Tibial nerve (tissue), 4 donors: ENCODE data around the gene FAM135A. TPM values are rescaled to one million over a fixed set of nuclear protein-coding genes. Genes with fewer than 3 reads are reported as not detected.

Experiments
- DNase-seq, 2 donors: peaks; one replicate each; pipeline ENCODE4 v3.0.0-alpha.2; 2019; ENCODE audit warnings: low spot score in 2 of 2
- H3K27ac ChIP-seq, 4 donors: fragments of 200-600 bp; sonication (generic) in 3 of 4; one replicate each; pipeline ENCODE4 v1.5.1; 2017 to 2019; ENCODE audit warnings: mild to moderate bottlenecking in 1 of 4
- H3K27me3 ChIP-seq, 2 donors: fragments of 200-600 bp; sonication (generic) in 1 of 2; one replicate each; pipeline versions ENCODE4 v1.5.1 to v1.6.0; 2017 to 2019
- H3K36me3 ChIP-seq, 3 donors: fragments of 200-600 bp; sonication (generic); one replicate each; pipeline ENCODE4 v1.5.1; 2018 to 2019
- H3K4me1 ChIP-seq, 4 donors: fragments of 200-600 bp; sonication (generic) in 3 of 4; one replicate each; pipeline ENCODE4 v1.5.1; 2017 to 2019
- H3K4me3 ChIP-seq, 4 donors: fragments of 200-600 bp; sonication (generic) in 3 of 4; one replicate each; pipeline ENCODE4 v1.5.1; 2017 to 2019; ENCODE audit warnings: mild to moderate bottlenecking in 1 of 4, moderate library complexity in 1 of 4
- H3K9me3 ChIP-seq, 4 donors: fragments of 200-600 bp; sonication (generic) in 3 of 4; one replicate each; pipeline ENCODE4 v1.5.1; 2017 to 2019
- EP300 ChIP-seq, 2 donors: sonication (generic); formaldehyde crosslinking; IDR thresholded peaks; one replicate each; pipeline ENCODE4 v1.6.1; 2017; ENCODE audit warnings: antibody characterized with exemption in 2 of 2, mild to moderate bottlenecking in 1 of 2
- POLR2A ChIP-seq, 2 donors: fragments of 450-650 bp; IDR thresholded peaks; one replicate each; pipeline ENCODE4 v1.6.1; 2017; ENCODE audit warnings: antibody characterized with exemption in 2 of 2, mild to moderate bottlenecking in 2 of 2, moderate library complexity in 2 of 2
- WGBS, 2 donors: methylation state at CpG; one replicate each; pipeline ENCODE4 v1.1.5; 2018; 5-methylcytosine and 5-hydroxymethylcytosine counted together
- total RNA-seq, 4 donors: library from RNA; depleted of rRNA; stranded (reverse); fragments of >200 nt; gene quantifications; one replicate each; pipeline ENCODE4 v1.1.0, GENCODE V29; 2016
- TF ChIP-seq, protein P1 (sequence below), 5 experiments: fragments of 200-600 bp in 3 of 5; fragments of 450-650 bp in 2 of 5; sonication (generic) in 3 of 5; IDR thresholded peaks; one replicate each; pipeline ENCODE4 v1.5.1; 2016 to 2019; ENCODE audit warnings: antibody characterized with exemption in 5 of 5, mild to moderate bottlenecking in 3 of 5, moderate library complexity in 2 of 5

FAM135A gene
- total RNA-seq, 4 donors from 2014 or later: 23.7 to 30.8 (median 27.3) TPM

DNA sequence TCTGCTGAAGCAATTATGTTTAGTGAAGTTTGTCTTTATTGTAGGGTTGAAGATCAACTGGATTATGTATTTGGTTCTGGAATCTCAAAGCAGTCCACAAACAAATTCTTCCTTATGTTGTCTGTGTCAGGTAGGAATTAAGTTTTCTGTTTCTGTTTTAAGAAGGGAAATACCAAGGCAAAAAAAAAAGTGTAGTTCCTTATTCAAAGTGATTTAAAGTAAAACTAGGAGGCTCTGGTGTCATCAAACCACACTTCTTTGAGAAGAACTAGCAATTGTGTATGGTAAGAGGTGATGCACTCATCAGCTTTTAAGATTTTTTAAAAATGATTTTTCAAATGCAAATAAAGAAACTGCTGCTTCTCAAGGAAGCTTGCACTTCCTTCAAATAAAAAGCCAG lies 1.9 kb downstream of the FAM135A start:
- TF ChIP-seq, protein P1, sequence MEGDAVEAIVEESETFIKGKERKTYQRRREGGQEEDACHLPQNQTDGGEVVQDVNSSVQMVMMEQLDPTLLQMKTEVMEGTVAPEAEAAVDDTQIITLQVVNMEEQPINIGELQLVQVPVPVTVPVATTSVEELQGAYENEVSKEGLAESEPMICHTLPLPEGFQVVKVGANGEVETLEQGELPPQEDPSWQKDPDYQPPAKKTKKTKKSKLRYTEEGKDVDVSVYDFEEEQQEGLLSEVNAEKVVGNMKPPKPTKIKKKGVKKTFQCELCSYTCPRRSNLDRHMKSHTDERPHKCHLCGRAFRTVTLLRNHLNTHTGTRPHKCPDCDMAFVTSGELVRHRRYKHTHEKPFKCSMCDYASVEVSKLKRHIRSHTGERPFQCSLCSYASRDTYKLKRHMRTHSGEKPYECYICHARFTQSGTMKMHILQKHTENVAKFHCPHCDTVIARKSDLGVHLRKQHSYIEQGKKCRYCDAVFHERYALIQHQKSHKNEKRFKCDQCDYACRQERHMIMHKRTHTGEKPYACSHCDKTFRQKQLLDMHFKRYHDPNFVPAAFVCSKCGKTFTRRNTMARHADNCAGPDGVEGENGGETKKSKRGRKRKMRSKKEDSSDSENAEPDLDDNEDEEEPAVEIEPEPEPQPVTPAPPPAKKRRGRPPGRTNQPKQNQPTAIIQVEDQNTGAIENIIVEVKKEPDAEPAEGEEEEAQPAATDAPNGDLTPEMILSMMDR (IDR thresholded peaks at IDR 0.05): no peak
- TF ChIP-seq EP300 (IDR thresholded peaks at IDR 0.05) (no peak), POLR2A (IDR thresholded peaks at IDR 0.05) (no peak)
- peaks cover 0 to 28% (median 8%) of the 10 kb centered on the region in 4 donors for H3K4me1 ChIP-seq
- peaks cover 0 to 30% (median 0%) of the 10 kb centered on the region in 3 donors for H3K36me3 ChIP-seq
- no peaks in the 10 kb centered on the region for H3K9me3 ChIP-seq
- no peaks in the 10 kb centered on the region for H3K27me3 ChIP-seq
- no peak for DNase-seq
- no peak overlapping the region for H3K27ac ChIP-seq
- H3K4me3 ChIP-seq: peak overlapping the region in 1 of 4 donors; percentile 6

DNA sequence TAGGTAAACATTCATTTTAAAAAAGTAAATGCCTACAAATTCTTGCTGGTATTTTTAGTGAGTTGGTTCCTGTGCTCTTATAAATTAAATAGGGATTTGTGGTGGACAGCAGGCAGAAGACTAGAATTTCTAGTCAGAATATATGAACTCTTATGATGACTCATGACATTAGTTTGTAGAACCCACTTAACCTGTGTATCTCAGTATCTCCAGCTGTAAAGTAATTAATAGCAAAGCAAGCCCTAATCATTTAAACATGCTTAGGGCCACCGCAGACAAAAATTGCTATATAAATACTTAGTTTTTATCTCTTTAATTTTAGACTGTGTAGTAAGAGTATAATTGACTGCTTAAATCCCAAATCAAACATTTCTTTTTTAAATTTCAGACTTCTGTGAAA lies 2.4 kb downstream of the FAM135A start:
- 87 to 92% methylated on average over 1 of the region's 1 CpG for WGBS, 2 donors
- TF ChIP-seq EP300 (IDR thresholded peaks at IDR 0.05) (no peak), POLR2A (IDR thresholded peaks at IDR 0.05) (no peak)
- TF ChIP-seq, protein P1 (IDR thresholded peaks at IDR 0.05): no peak
- peaks cover 0 to 34% (median 0%) of the 10 kb centered on the region in 3 donors for H3K36me3 ChIP-seq
- H3K27ac ChIP-seq: no peak overlapping the region
- DNase-seq: no peak
- H3K4me1 ChIP-seq: peaks cover 0 to 28% (median 8%) of the 10 kb centered on the region in 4 donors
- H3K27me3 ChIP-seq: no peaks in the 10 kb centered on the region
- H3K4me3 ChIP-seq: no peak overlapping the region
- no peaks in the 10 kb centered on the region for H3K9me3 ChIP-seq

DNA sequence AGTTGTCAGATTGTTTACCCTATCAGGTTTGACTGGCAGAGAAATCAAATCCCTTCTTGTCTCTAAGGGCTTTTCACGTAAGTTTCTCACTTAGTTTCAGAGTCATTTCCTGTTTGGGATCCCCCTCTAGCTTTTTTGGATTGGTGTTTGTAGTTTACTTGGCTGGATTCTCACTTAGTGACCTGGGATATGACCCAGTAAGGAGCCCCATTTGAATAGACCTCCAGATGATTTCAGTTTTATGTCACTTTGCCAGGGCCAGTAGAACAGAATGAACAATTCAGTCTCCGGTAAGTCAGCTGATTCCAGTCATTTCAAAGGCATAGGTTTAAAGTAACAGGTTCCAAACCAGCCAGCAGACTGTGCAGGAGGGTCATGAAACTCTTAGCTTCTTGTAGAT lies 8.2 kb downstream of the FAM135A start:
- Histone ChIP-seq H3K36me3 (peaks cover 0 to 38% (median 0%) of the 10 kb centered on the region in 3 donors), H3K4me1 (no peaks in the 10 kb centered on the region), H3K9me3 (no peaks in the 10 kb centered on the region), H3K27me3 (no peaks in the 10 kb centered on the region), H3K4me3 (no peak overlapping the region), H3K27ac (no peak overlapping the region)
- no peak for DNase-seq
- TF ChIP-seq POLR2A (IDR thresholded peaks at IDR 0.05): no peak
- TF ChIP-seq, protein P1 (IDR thresholded peaks at IDR 0.05): no peak
- no peak for TF ChIP-seq EP300 (IDR thresholded peaks at IDR 0.05)
- WGBS, 2 donors: 26 to 42% methylated on average over 2 of the region's 2 CpGs

DNA sequence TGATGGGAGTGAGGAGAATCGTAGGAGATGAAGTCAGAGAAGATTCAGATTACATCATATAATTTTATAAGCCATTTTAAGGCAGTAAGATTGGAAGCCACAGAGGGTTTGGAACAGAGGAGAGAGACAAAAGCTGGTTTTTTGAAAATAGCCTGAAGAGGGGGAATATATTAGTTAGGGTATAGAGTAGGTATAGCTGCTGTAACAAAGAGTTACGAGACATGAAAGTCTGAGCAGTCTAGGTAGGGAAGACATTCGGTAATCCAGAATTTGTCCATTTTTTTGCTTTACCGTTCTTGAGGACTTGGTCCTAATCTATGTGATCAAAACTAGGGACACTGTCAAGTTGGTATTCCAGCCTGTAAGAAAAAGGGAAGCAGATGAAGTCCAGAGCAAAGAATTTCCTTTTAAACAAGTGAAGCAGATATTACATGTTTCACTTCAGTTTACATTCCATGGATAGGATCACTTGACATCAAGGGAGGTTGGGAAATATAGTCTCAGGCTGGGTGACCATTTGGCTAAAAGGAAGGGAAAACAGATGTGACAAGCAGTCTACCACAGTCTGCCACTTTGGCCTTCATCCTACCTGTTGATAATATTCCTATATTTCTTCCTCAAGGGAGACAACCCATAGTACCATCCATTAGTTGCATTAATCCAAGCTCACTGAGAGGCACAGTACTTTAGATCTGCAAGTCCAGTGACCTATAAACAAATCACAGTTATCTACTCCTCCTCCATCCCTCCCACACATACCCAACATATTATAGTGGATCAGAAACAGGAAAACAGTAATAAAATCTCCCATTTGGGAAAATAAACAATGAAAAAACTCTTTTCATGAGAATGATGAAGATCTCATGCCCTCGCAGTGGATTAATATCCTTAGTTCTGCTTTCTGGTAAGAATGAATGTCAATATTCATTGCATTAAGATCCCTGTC lies 10.2 kb downstream of the FAM135A start:
- WGBS, 2 donors: 84 to 85% methylated on average over 5 of the region's 5 CpGs
- Histone ChIP-seq H3K4me1 (no peaks in the 10 kb centered on the region), H3K9me3 (no peaks in the 10 kb centered on the region), H3K36me3 (peaks cover 0 to 40% (median 0%) of the 10 kb centered on the region in 3 donors), H3K4me3 (no peak overlapping the region), H3K27me3 (no peaks in the 10 kb centered on the region), H3K27ac (no peak overlapping the region)
- TF ChIP-seq, protein P1 (IDR thresholded peaks at IDR 0.05): no peak
- TF ChIP-seq POLR2A (IDR thresholded peaks at IDR 0.05): no peak
- no peak for TF ChIP-seq EP300 (IDR thresholded peaks at IDR 0.05)
- DNase-seq: no peak

DNA sequence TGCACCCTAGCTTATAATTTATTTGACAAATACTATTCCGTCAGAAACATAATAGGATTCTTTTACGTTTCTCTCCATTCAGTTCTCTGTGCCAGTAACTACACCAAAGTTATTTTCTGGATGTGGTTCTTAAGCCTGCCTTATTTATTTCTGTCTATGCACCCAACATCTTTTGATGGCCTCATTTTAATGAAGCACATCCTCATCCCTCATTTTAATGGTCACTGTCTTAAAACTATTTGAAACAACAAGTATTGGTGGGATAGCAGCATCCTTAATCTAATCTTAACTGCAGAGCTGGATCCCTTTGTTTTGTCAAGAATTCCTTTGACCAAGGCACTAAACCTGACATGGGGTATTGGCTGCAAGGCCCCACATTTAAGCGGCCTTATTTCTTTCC lies 11.0 kb downstream of the FAM135A start:
- Histone ChIP-seq H3K36me3 (peaks cover 0 to 40% (median 0%) of the 10 kb centered on the region in 3 donors), H3K9me3 (no peaks in the 10 kb centered on the region), H3K4me3 (no peak overlapping the region), H3K27me3 (no peaks in the 10 kb centered on the region), H3K4me1 (no peaks in the 10 kb centered on the region), H3K27ac (no peak overlapping the region)
- 67 to 77% methylated on average over 3 of the region's 3 CpGs for WGBS, 2 donors
- no peak for TF ChIP-seq POLR2A (IDR thresholded peaks at IDR 0.05)
- TF ChIP-seq EP300 (IDR thresholded peaks at IDR 0.05): no peak
- TF ChIP-seq, protein P1 (IDR thresholded peaks at IDR 0.05): no peak
- DNase-seq: no peak
